Right cardiac atrium (tissue), 5 donors: ENCODE results near the gene RBBP8. TPM values are rescaled to one million over a fixed set of nuclear protein-coding genes. Genes with fewer than 3 reads are reported as not detected.
A peak's percentile ranks its signal among the peaks of the same experiment; 100 is the strongest.

Experiments
- ATAC-seq, 2 donors: fragments of 200-7000 bp; cut with Tn5 transposase; one replicate each; pipeline versions ENCODE4 v1.8.0 to v1.9.1; 2020; ENCODE audit warnings: moderate library complexity in 2 of 2, mild to moderate bottlenecking in 1 of 2
- DNase-seq, 3 donors: peaks; one replicate each; pipeline ENCODE4 v3.0.0-alpha.2; 2020
- H3K27ac ChIP-seq: one replicate; pipeline ENCODE4 v1.5.1; 2013; ENCODE audit warnings: mild to moderate bottlenecking, low read length, control low read depth, moderate library complexity
- H3K27me3 ChIP-seq: one replicate; pipeline ENCODE4 v1.6.1; 2013; ENCODE audit not compliant: control insufficient read depth, insufficient read depth
- H3K4me1 ChIP-seq: one replicate; pipeline ENCODE4 v1.6.1; 2013; ENCODE audit warnings: low read length; ENCODE audit not compliant: control insufficient read depth, insufficient read depth
- H3K4me3 ChIP-seq: one replicate; pipeline ENCODE4 v1.5.1; 2013; ENCODE audit warnings: low read length, control low read depth
- H3K9me3 ChIP-seq: one replicate; pipeline ENCODE4 v1.6.1; 2013; ENCODE audit warnings: low read length; ENCODE audit not compliant: control insufficient read depth
- WGBS: extraction: QIAGEN DNeasy Blood & Tissue Kit; methylation state at CpG from one replicate; pipeline ENCODE4 v1.1.7; 2013; 5-methylcytosine and 5-hydroxymethylcytosine counted together
- intact Hi-C, 4 donors: fragments of 100-400 bp; cut with DNase I; formaldehyde crosslinking; loops; one replicate each; pipeline versions ENCODE4 v1.11.0 to v1.14.0; 2022 to 2023
- polyA plus RNA-seq: library from polyadenylated mRNA; stranded (reverse); fragments of 200-250 nt; gene quantifications from one replicate; pipeline ENCODE4 v1.2.3, GENCODE V29; 2013
- total RNA-seq, 4 donors: library from RNA; stranded (reverse); fragmentation: NEBNext Ultra II Directional; extraction: Animal tissue kit (Norgen Biotek cat#: 25700); gene quantifications; one replicate each; pipeline ENCODE4 v1.2.1, GENCODE V29; 2021
- donor health status: healthy with polysubstance abuse.
- donor health status: DM: no; HTN: yes; CAD: no.
- donor health status: DM: no; HTN: no; CAD: no.
- donor health status: DM: no; HTN: yes; CAD: no; lungs with severe emphysema.
- donor health status: DM: yes; HTN: yes; CAD: no.

Gene RBBP8
- total and polyA plus RNA-seq, 5 donors: 6.3 to 9.7 (median 6.6) TPM

DNA sequence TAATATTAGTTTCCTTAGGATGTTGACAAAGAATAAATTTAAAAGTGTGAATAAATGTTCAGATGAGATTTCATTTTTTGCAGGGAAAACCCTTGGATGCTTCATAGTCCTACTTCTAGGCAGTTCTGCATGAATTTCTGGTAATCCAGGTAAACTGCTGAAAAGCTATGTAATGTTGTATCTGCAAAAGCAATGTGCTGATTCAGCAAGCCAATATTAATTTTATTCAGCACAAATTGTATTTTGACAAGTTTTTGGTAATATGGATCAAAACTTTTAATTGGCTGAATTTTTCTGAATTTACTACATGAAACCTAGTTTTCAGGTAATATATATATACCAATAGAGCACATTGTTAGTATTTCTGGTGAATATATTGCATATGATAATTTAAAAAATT lies 17.8 kb upstream of the RBBP8 start:
- Histone ChIP-seq H3K27me3 (no peaks in the 10 kb centered on the region), H3K27ac (no peak overlapping the region), H3K4me1 (no peaks in the 10 kb centered on the region), H3K4me3 (no peak overlapping the region), H3K9me3 (no peaks in the 10 kb centered on the region)
- intact Hi-C loops: no loop called here
- ATAC-seq: no peak
- DNase-seq: no peak

GRCh38 chr18:22921772-22922171 lies 11.4 kb upstream of the RBBP8 start:
- Histone ChIP-seq H3K27ac (no peak overlapping the region), H3K4me3 (no peak overlapping the region), H3K27me3 (no peaks in the 10 kb centered on the region), H3K9me3 (no peaks in the 10 kb centered on the region), H3K4me1 (no peaks in the 10 kb centered on the region)
- WGBS: 51% methylated on average over 3 of the region's 3 CpGs
- no peak for DNase-seq
- intact Hi-C loops: no loop called here
- no peak for ATAC-seq

DNA sequence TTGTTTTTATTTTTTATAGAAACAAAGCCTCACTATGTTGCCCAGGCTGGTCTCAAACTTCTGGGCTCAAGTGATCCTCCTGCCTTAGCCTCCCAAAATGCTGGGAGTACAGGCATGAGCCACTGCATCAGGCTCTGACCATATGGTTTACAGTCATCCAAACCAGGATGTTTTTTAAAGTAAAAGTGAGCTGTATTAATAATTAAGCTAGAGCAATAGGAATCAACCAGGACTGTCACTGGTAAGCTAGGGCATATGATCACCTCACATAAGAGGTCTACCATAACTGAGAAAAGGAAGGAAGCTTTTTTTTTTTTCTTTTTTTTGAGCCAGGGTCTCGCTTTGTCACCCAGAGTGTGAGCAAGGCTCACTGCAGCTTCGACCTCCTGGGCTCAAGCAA lies 8.5 kb upstream of the RBBP8 start:
- H3K4me1 ChIP-seq: no peaks in the 10 kb centered on the region
- H3K9me3 ChIP-seq: no peaks in the 10 kb centered on the region
- 99% methylated on average over 2 of the region's 2 CpGs for WGBS
- intact Hi-C loops: no loop called here
- no peak for DNase-seq
- H3K27me3 ChIP-seq: no peaks in the 10 kb centered on the region
- no peak overlapping the region for H3K27ac ChIP-seq
- no peak for ATAC-seq
- H3K4me3 ChIP-seq: no peak overlapping the region

DNA sequence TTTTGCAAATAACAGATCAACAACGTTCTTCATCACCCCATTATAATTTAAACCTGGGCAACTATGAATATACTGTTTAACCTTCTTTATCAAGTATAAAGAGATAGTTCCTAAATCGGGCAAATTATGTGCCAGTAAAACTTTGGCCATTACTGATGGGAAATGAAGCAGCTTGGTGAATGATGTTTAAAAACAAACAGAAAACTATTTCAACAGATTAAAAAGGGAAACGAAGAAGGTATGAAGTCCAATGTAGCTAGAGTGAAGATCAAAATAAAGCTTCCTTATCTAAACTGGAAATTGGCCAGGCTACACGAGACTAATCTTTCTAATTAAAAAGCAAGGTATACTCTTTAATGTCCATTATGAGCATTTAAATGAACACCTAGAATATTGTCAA lies 6.7 kb upstream of the RBBP8 start:
- H3K27me3 ChIP-seq: no peaks in the 10 kb centered on the region
- DNase-seq (no peak), ATAC-seq (no peak)
- no peaks in the 10 kb centered on the region for H3K4me1 ChIP-seq
- 63% methylated on average over 4 of the region's 4 CpGs for WGBS
- intact Hi-C loops: no loop called here
- no peak overlapping the region for H3K4me3 ChIP-seq
- H3K9me3 ChIP-seq: no peaks in the 10 kb centered on the region
- H3K27ac ChIP-seq: no peak overlapping the region

DNA sequence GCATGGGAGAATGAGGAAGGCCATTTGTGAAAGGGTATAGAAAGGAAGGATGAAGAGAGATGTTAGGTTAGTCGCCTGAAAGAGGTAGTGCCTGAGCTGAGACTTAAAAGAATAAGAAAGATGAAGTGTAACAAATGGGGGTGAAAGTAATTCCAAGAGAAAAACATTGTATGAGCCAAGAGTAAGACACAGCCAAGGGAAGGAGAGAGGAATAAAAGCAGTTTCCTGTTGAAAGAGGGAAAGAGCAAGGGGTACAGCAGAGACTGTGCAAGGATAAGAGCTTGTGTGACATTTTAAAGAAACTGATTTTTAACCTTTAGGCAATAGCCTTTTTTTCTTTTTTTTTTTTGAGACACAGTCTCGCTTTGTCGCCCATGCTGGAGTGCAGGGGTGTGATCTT lies 4.8 kb upstream of the RBBP8 start:
- no peak for DNase-seq
- intact Hi-C loops: no loop called here
- Histone ChIP-seq H3K4me3 (no peak overlapping the region), H3K27me3 (no peaks in the 10 kb centered on the region), H3K9me3 (no peaks in the 10 kb centered on the region), H3K27ac (no peak overlapping the region), H3K4me1 (no peaks in the 10 kb centered on the region)
- 90% methylated on average over 3 of the region's 3 CpGs for WGBS
- no peak for ATAC-seq

- intact Hi-C loops: loop anchor here in 1 of 4 donors (10.0 kb wide), 1 partner anchor 55 kb away; no protein-coding TSS in a partner anchor
- Histone ChIP-seq H3K4me1 (no peaks in the 10 kb centered on the region), H3K4me3 (no peak overlapping the region), H3K9me3 (no peaks in the 10 kb centered on the region), H3K27me3 (no peaks in the 10 kb centered on the region), H3K27ac (no peak overlapping the region)
- 88% methylated on average over 2 of the region's 2 CpGs for WGBS
- ATAC-seq (no peak), DNase-seq (peak; percentile 67 to 87 (median 80))
Measured at GRCh38 chr18:22930089-22930713, 2.9 kb upstream of the RBBP8 start.

DNA sequence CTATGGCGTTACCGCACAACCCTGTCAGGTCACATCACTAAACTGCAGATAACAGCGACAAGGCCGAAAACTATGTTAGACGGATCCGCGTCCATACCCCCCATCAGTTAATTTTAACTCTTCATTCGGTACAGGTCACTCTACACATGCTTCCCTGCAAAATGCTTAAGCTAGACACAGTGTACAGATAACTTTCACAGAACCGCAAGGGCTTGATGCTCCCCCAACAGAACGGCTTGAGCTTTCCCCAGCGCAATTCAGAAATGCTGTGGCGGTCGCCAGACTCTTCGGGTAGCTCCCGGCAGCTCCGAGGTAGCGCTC lies 283 bp upstream of the RBBP8 start:
- intact Hi-C loops: loop anchor here in 1 of 4 donors (10.0 kb wide), 1 partner anchor 52 kb away; no protein-coding TSS in a partner anchor

DNA sequence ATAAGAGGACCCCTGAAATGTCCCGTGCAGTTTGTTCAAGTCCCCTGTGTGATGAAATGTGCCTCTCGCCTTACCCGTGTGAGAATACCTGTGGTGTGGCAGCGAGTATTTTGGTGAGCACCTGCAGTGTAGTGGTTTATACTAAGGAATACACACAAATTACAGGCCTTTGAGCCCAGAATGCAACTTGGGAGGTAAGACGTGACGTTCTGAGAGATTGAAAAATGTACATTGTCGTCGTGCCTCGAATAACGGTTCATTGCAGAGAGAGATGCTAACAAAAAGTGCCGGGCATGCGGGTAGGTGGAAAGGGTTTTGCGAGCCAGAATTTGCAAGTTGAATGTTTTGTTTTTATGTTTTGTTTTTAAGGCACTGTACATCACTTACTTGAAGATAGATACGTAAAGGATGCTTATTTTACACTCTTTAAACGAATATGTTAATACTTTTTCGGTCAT lies 867 bp downstream of the RBBP8 start:
- H3K27ac ChIP-seq: no peak overlapping the region
- H3K9me3 ChIP-seq: no peaks in the 10 kb centered on the region
- no peaks in the 10 kb centered on the region for H3K27me3 ChIP-seq
- intact Hi-C loops: loop anchor here in 1 of 4 donors (10.0 kb wide), 1 partner anchor 51 kb away; no protein-coding TSS in a partner anchor
- peak overlapping the region; percentile 92 for H3K4me3 ChIP-seq
- 13% methylated on average over 16 of the region's 16 CpGs for WGBS
- DNase-seq: no peak
- ATAC-seq: no peak
- H3K4me1 ChIP-seq: no peaks in the 10 kb centered on the region

More for the DNA sequence above, 283 bp upstream of the RBBP8 start:
- DNase-seq (no peak), ATAC-seq (peak; percentile 58 to 59)
- under 1% methylated on average over 17 of the region's 17 CpGs for WGBS
- no peaks in the 10 kb centered on the region for H3K9me3 ChIP-seq
- no peaks in the 10 kb centered on the region for H3K4me1 ChIP-seq
- H3K4me3 ChIP-seq: peak overlapping the region; percentile 92
- no peaks in the 10 kb centered on the region for H3K27me3 ChIP-seq
- peak overlapping the region; percentile 96 for H3K27ac ChIP-seq

GRCh38 chr18:22934789-22935188 lies 1.7 kb downstream of the RBBP8 start:
- Histone ChIP-seq H3K9me3 (no peaks in the 10 kb centered on the region), H3K4me3 (no peak overlapping the region), H3K27ac (no peak overlapping the region), H3K27me3 (no peaks in the 10 kb centered on the region), H3K4me1 (no peaks in the 10 kb centered on the region)
- no peak for DNase-seq
- intact Hi-C loops: loop anchor here in 1 of 4 donors (10.0 kb wide), 1 partner anchor 50 kb away; no protein-coding TSS in a partner anchor
- WGBS: 98% methylated on average over 1 of the region's 1 CpG
- ATAC-seq: no peak

- no peak overlapping the region for H3K4me3 ChIP-seq
- H3K4me1 ChIP-seq: no peaks in the 10 kb centered on the region
- H3K27ac ChIP-seq: no peak overlapping the region
- H3K27me3 ChIP-seq: no peaks in the 10 kb centered on the region
- WGBS: 46% methylated on average over 1 of the region's 1 CpG
- DNase-seq (no peak), ATAC-seq (no peak)
- intact Hi-C loops: loop anchor here in 1 of 4 donors (10.0 kb wide), 1 partner anchor 49 kb away; no protein-coding TSS in a partner anchor
- H3K9me3 ChIP-seq: no peaks in the 10 kb centered on the region
Measured at GRCh38 chr18:22935431-22935830, 2.3 kb downstream of the RBBP8 start.

DNA sequence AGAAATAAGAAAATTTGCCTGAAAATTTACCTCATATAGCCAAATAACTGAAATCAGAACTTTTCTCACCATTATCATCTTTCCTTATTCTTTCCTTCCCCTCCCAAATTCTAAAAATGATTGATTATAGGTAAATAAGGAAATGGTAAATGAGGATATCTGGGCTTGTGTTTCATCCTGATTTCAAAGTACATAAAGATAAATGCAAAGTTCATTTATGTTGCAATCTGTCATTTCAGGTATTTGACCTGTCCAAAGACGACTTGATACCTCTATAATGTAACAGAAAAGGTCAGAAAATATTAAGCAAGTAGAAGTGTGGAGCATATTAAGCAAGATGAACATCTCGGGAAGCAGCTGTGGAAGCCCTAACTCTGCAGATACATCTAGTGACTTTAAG lies 3.4 kb downstream of the RBBP8 start:
- H3K9me3 ChIP-seq: no peaks in the 10 kb centered on the region
- WGBS: 89% methylated on average over 2 of the region's 2 CpGs
- intact Hi-C loops: loop anchor here in 1 of 4 donors (10.0 kb wide), 1 partner anchor 48 kb away; no protein-coding TSS in a partner anchor
- H3K4me1 ChIP-seq: no peaks in the 10 kb centered on the region
- no peak overlapping the region for H3K27ac ChIP-seq
- H3K4me3 ChIP-seq: no peak overlapping the region
- ATAC-seq (no peak), DNase-seq (no peak)
- H3K27me3 ChIP-seq: no peaks in the 10 kb centered on the region
